Medulla oblongata (tissue), 1 donor: Measurements from ENCODE around the gene SERPIND1.
"Not testable (repeated sequence)": the region's sequence is repeated elsewhere in the genome, so short reads cannot be mapped to it uniquely, and the experiment has no call there.

Experiments used
- DNase-seq: peaks from one replicate; pipeline ENCODE4 v3.0.0-alpha.2; 2015; ENCODE audit errors: extremely low spot score

Gene SERPIND1

DNA sequence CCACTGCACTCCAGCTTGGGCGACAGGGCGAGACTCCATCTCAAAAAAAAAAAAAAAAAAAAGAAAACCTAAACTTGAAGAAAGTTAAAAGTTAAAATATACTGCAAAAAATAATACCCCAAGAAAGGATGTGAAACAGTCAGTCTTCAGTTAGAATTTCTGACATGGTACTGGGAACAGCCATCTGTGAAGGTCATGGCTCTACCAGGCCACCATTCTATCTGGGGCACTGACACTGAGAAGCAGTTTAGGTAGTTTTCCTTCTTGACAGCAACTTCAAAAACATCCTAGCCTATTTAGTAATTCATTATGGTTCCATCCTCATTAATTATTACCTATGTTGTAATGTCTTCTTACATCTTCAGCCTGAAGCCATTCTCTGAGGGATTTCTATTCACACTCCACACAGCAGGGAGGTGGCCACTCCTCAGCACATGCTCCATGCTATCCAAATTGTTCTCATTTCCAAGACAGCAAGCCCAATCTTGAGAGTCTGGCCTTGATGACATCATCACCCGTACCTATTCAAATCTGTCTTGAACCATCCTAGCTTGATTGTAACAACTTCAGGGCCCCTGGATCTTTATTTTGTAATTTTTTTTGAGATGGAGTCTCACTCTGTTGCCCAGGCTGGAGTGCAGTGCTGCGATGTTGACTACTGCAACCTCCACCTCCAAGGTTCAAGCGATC, 38.2 kb downstream of the SERPIND1 start:
- DNase-seq = no peak

GRCh38 chr22:20813056-20813455, 39.1 kb downstream of the SERPIND1 start:
- DNase-seq = no peak

DNA sequence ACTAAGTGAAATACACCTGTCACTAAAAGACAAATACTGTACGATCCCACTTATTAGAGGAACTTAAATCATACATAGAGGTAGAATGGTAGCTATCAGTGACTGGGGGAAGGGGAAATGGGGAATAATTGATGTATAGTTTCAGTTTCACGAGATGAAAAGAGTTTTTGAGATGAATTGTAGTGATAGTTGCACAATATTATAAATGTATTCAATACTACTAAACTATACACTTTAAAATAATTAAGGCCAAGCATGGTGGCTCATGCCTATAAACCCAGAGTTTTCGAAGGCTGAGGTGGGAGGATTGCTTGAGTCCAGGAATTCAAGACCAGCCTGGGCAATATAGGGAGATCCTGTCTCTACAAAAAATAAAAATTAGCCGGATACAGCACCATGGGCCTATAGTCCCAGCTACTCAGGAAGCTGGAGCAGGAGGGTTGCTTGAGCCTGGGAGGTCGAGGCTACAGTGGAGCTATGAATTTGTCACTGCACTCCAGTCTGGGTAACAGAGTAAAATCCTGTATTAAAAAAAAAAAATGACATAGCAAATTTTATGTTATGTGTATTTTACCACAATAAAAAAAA, 40.4 kb downstream of the SERPIND1 start:
- no peak for DNase-seq

- no peak for DNase-seq
Measured at GRCh38 chr22:20815477-20816050, 41.7 kb downstream of the SERPIND1 start.

GRCh38 chr22:20816559-20816958, 42.6 kb downstream of the SERPIND1 start:
- DNase-seq = no peak

- no peak for DNase-seq
Measured at GRCh38 chr22:20818471-20818870, 44.6 kb downstream of the SERPIND1 start.

- no peak for DNase-seq
Measured at GRCh38 chr22:20819471-20819870, 45.6 kb downstream of the SERPIND1 start.

DNA sequence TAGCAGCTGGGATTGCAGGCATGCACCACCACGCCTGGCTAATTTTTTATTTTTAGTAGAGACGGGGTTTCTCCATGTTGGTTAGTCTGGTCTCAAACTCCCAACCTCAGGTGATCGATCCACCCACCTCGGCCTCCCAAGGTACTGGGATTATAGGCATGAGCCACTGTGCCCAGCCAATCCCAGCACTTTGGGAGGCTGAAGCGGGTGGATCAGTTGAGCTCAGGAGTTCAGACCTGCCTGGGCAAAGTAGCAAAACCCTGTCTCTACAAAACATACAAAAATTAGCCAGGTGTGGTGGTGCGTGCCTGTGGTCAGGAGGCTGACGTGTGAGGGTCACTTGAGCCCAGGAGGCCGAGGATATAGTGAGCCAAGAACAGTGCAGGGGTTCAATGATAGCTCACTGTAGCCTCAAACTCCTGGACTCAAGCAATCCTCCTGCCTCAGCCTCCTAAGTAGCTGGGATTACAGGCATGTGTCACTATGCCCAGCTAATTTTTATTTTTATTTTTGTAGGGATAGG, 47.9 kb downstream of the SERPIND1 start:
- not testable (repeated sequence) for DNase-seq

DNA sequence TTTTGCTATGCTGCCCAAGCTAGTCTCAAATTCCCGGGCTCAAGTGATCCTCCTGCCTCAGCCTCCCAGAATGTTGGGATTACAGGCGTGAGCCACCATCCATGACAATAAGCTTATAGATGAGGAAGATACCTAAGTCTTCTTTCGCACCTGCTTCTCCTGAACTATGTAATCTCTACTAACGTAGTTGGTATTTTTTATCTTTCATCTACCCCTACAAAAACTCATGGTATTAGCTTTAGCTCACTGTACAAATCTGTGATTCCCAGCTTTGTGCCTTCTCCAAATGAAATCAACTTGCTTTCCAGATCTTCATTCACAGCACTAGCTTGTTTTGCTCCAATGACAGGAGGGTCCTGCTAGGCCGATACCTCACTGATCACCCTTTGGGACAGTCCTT, 48.3 kb downstream of the SERPIND1 start:
- no peak for DNase-seq

- no peak for DNase-seq
Measured at GRCh38 chr22:20823264-20823663, 49.4 kb downstream of the SERPIND1 start.

DNA sequence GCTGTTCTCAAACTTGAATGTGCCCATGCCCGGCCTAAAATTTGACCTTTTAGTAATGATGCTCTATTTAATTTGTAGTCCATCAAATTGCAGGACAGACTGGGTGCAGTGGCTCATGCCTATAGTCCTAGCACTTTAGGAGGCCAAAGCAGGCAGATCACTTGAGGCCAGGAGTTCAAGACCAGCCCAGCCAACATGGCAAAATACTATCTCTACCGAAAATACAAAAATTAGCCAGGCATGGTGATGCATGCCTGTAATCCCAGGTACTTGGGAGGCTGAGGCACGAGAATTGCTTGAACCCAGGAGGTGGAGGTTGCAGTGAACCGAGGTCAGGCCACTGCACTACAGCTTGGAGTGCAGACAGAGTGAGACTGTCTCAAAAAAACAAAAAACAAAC, 51.3 kb downstream of the SERPIND1 start:
- DNase-seq = not testable (repeated sequence)

DNA sequence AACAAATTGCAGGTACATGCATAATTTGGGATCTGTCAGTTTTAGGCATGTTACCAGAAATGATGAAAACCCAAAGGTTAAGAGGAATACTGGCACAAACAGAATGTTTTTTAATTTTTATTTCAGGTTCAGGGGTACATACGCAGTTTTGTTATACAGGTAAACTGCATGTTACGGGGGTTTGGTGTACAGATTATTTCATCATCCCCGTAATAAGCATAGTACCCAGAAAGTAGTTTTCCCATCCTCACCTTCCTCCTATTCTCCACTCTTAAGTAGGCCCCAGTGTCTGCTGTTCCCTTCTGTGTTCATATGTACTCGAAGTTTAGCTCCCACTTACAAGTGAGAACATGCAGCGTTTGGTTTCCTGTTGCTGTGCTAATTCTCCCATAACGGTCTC, 51.7 kb downstream of the SERPIND1 start:
- DNase-seq = no peak

DNA sequence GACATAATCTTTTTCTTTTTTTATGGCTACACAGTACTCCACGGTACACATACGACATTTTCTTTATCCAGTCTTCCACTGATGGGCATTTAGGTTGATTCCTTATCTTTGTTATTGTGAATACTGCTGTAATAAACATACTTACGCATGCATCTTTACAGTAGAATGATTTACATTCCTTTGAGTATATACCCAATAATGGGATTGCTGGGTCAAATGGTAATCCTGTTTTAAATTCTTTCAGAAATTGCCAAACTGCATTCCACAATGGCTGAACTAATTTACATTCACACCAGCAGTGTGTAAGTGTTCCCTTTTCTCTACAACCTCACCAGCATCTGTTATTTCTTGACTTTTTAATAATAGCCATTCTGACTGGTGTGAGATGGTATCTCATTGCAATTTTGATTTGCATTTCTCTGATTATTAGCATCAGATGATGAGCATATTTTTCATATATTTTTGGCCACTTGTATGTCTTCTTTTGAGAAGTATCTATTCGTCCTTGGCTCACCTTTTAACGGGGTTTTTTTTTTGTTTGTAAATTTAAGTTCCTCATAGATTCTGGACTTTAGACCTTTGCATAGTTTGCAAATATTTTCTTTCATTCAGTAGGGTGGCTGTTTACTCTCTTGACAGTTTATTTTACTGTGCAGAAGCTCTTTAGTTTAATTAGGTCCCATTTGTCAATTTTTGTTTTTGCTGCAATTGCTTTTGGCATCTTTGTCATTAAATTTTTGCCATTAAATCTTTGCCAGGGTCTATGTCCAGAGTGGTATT, 52.6 kb downstream of the SERPIND1 start:
- not testable (repeated sequence) for DNase-seq

DNA sequence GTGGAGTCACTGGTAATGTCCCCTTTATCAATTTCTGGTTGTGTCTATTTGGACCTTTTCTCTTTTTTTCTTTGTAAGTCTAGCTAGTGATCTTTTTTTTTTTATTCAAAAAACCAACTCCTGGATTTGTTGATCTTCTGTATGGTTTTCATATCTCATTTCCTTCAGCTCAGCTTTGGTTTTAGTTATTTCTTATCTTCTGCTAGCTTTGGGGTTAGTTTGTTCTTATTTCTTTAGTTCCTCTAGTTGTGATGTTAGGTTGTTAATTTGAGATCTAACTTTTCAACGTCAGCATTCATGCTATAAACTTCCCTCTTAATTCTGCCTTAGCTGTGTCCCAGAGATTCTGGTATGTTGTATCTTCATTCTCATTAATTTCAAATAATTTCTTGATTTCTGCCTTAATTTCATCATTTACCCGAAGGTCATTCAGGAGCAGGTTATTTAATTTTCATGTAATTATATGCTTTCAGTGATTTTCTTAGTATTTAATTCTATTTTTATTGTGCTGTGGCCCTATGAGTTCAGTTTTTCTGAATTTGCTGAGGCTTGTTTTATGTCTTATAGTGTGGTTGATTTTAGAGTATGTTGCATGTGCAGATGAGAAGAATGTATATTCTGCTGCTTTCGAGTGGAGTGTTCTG, 55.7 kb downstream of the SERPIND1 start:
- no peak for DNase-seq

- no peak for DNase-seq
Measured at GRCh38 chr22:20833225-20833665, 59.3 kb downstream of the SERPIND1 start.

- DNase-seq = no peak
Measured at GRCh38 chr22:20834206-20834605, 60.3 kb downstream of the SERPIND1 start.

GRCh38 chr22:20834725-20835124, 60.8 kb downstream of the SERPIND1 start:
- no peak for DNase-seq
